Activated B cell treated with CpG ODN at 0.5 μM for 24 hours (primary cell): ENCODE data around the gene ZNF691. TPM values are rescaled to one million over a fixed set of nuclear protein-coding genes. Genes with fewer than 3 reads are reported as not detected.
"Not testable (repeated sequence)": the region's sequence is repeated elsewhere in the genome, so short reads cannot be mapped to it uniquely, and the experiment has no call there.

ENCODE experiments used
- ATAC-seq: fragments of 200-7000 bp; cut with Tn5 transposase; one replicate; pipeline ENCODE4 v1.10.0; 2021; ENCODE audit warnings: low read depth, mild to moderate bottlenecking, moderate library complexity
- CTCF ChIA-PET: fragments of 350-600 bp; sonication (Branson Sonifier 250); formaldehyde crosslinking; loops from one replicate; lab custom pipeline; 2021; ENCODE audit warnings: antibody characterized with exemption; lab: Charles Lee
- POLR2A ChIA-PET: fragments of 350-600 bp; sonication (Branson Sonifier 250); formaldehyde crosslinking; loops from one replicate; lab custom pipeline; 2021; ENCODE audit warnings: antibody characterized with exemption; lab: Charles Lee
- DNase-seq: peaks from one replicate; pipeline ENCODE4 v3.0.0; 2022
- H3K27ac Mint-ChIP-seq: one replicate; pipeline ENCODE4 v1.8.0; 2020; ENCODE audit warnings: mixed read lengths
- H3K27me3 Mint-ChIP-seq: one replicate; pipeline ENCODE4 v1.8.0; 2021; ENCODE audit warnings: mixed read lengths
- H3K36me3 Mint-ChIP-seq: one replicate; pipeline ENCODE4 v1.8.0; 2021; ENCODE audit warnings: low read depth, mixed read lengths
- H3K4me1 Mint-ChIP-seq: one replicate; pipeline ENCODE4 v1.8.0; 2021; ENCODE audit warnings: mixed read lengths
- H3K4me3 Mint-ChIP-seq: one replicate; pipeline ENCODE4 v1.8.0; 2020; ENCODE audit warnings: mild to moderate bottlenecking, mixed read lengths
- H3K9me3 Mint-ChIP-seq: one replicate; pipeline ENCODE4 v1.8.0; 2020; ENCODE audit warnings: mixed read lengths
- intact Hi-C: fragments of 100-400 bp; cut with micrococcal nuclease; formaldehyde crosslinking; loops from one replicate; pipeline ENCODE4 v1.15.1; 2024
- total RNA-seq: library from RNA; stranded (reverse); gene quantifications from 2 replicates; pipeline ENCODE4 v1.2.3, GENCODE V29; 2022
- TF ChIP-seq, protein P1 (sequence below): fragments of 200-600 bp; IDR thresholded peaks from one replicate; pipeline ENCODE4 v1.8.0; 2022; ENCODE audit warnings: antibody characterized with exemption, mild to moderate bottlenecking

The ZNF691 gene
- total RNA-seq, 1 donor from 2014 or later, result 16.1 TPM

DNA sequence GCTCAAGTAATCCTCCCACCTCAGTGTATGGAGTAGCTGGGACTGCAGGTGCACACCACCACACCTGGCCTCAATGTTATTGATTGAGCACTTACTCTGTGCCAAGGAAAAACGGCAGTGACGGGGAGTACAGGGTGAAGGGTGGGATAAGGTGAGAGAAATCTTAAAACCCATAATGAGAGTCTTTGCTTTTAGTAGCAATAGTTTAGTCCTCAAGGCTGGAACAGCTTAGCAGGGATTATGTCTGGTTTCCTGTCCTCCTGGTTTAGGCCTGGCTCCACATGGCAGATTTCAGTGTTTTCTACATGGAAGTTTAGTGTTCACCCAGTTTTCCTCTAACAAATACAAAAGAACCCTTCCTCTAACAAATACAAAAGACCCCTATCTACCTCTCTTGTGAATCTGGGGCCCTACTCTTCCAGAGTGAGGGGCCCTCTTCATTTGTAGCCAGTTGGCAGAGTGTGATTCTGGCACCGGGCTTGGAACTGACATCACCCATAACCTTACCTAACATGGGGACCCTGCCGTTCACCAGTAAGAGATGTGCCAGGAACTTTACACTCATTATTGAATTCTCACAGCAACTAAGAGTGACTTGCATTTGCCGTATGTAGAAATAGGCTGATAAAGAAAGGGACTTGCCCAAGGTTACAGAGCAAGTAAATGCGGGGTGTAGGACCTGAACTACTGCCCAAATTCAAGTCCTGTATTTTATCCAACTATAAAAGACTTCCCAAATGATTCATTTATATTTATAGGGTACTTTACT lies 6.9 kb downstream of the ZNF691 start:
- H3K4me1 Mint-ChIP-seq, result peaks cover 43% of the 10 kb centered on the region
- H3K9me3 Mint-ChIP-seq, result no peaks in the 10 kb centered on the region
- DNase-seq, result no peak
- no peak for ATAC-seq
- H3K27ac Mint-ChIP-seq, result peak overlapping the region; percentile 64
- peaks cover 27% of the 10 kb centered on the region for H3K36me3 Mint-ChIP-seq
- ChIA-PET POLR2A (no interaction called here), CTCF (no interaction called here)
- no peak overlapping the region for H3K4me3 Mint-ChIP-seq
- intact Hi-C loops, result no loop called here
- TF ChIP-seq, protein P1, sequence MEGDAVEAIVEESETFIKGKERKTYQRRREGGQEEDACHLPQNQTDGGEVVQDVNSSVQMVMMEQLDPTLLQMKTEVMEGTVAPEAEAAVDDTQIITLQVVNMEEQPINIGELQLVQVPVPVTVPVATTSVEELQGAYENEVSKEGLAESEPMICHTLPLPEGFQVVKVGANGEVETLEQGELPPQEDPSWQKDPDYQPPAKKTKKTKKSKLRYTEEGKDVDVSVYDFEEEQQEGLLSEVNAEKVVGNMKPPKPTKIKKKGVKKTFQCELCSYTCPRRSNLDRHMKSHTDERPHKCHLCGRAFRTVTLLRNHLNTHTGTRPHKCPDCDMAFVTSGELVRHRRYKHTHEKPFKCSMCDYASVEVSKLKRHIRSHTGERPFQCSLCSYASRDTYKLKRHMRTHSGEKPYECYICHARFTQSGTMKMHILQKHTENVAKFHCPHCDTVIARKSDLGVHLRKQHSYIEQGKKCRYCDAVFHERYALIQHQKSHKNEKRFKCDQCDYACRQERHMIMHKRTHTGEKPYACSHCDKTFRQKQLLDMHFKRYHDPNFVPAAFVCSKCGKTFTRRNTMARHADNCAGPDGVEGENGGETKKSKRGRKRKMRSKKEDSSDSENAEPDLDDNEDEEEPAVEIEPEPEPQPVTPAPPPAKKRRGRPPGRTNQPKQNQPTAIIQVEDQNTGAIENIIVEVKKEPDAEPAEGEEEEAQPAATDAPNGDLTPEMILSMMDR, result no peak
- no peaks in the 10 kb centered on the region for H3K27me3 Mint-ChIP-seq

DNA sequence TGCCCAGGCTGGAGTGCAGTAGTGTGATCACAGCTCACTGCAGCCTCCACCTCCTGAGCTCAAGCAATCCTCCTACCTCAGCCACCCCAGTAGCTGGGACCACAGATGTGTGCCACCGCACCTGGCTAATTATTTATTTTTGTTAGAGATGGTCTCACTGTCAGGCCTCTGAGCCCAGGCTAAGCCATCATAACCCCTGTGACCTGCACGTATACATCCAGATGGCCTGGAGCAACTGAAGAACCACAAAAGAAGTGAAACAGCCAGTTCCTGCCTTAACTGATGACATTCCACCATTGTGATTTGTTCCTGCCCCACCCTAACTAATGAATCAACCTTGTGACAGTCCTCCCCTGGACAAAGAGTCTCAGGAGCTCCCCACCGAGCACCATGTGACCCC lies 10.1 kb downstream of the ZNF691 start:
- CTCF ChIA-PET, result interaction anchor here (0.6 to 0.9 kb wide), 2 partner anchors 10 to 12 kb away, joined by 3 read pairs; partner anchors contain the start of gene ZNF691
- DNase-seq, H3K36me3 Mint-ChIP-seq, H3K27ac Mint-ChIP-seq, H3K9me3 Mint-ChIP-seq, intact Hi-C loops, POLR2A ChIA-PET, ATAC-seq, H3K4me3 Mint-ChIP-seq: not testable (repeated sequence)
- H3K4me1 Mint-ChIP-seq, result peaks cover 22% of the 10 kb centered on the region
- H3K27me3 Mint-ChIP-seq, result peaks cover 16% of the 10 kb centered on the region

DNA sequence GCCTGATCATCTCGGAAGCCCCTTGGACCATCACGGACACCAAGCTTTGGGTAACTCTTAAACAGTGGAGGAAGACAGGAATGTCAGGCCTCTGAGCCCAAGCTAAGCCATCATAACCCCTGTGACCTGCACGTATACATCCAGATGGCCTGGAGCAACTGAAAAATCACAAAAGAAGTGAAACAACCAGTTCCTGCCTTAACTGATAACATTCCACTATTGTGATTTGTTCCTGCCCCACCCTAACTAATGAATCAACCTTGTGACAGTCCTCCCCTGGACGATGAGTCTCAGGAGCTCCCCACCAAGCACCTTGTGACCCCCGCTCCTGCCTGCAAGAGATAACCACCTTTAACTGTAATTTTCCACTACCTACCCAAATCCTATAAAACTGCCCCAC lies 13.0 kb downstream of the ZNF691 start:
- ATAC-seq, CTCF ChIA-PET, H3K27ac Mint-ChIP-seq, H3K4me1 Mint-ChIP-seq, H3K9me3 Mint-ChIP-seq, H3K36me3 Mint-ChIP-seq, DNase-seq, POLR2A ChIA-PET, H3K4me3 Mint-ChIP-seq, intact Hi-C loops: not testable (repeated sequence)
- peaks cover 24% of the 10 kb centered on the region for H3K27me3 Mint-ChIP-seq

DNA sequence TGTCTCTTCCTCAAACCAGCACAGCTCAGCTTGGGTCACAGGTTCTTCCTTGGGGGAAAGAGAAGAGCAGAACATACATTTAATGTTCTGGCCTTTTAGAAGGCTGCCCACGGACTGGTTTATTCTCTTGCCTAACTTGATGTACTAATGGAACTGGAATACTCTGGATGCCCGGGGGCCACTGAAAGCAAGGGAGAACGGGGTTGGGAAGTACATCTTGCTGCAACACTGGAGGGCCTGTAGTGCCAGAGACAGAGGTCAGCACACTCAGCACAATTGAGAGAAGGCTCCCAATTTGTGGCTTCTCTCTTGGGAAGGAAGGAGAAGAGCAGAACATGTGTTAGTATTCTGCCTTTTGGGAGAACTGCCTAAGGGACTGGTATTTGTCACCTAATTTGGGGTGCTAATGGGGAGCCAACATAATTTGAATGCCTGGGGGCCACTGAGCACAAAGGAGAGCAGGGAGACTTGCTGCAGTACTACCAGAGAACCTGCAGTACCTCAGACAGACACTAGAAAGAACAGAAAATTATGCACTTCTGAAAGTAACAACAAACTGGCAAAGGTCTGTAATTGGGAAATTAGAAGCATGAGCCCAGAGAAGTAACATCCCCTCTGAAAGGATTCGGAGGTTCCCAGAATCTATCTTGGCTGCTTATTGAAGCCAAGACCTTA lies 14.1 kb downstream of the ZNF691 start:
- Mint-ChIP-seq H3K4me3 (no peak overlapping the region), H3K36me3 (no peaks in the 10 kb centered on the region), H3K27me3 (peaks cover 24% of the 10 kb centered on the region), H3K4me1 (no peaks in the 10 kb centered on the region), H3K27ac (no peak overlapping the region), H3K9me3 (peaks cover 6% of the 10 kb centered on the region)
- POLR2A ChIA-PET, result no interaction called here
- ATAC-seq (no peak), DNase-seq (no peak)
- intact Hi-C loops, result no loop called here
- TF ChIP-seq, protein P1, result no peak
- CTCF ChIA-PET, result no interaction called here

DNA sequence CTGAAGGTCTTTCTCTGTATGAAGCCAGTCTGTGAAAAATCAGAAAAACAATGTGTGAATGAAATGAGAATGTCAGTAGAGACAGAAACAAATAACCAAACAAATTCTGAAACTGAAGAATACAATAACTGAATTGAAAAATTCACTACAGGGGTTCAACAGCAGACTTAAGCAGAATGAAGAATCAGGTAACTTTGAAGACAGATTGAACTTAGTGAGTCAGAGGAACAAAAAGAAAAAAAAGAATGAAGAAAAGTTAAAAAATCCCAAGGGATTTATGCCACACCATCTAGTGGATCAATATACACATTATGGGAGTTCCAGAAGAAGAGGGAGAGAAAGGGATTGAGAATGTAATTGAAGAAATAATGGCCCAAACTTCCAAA lies 14.6 kb downstream of the ZNF691 start:
- peaks cover 24% of the 10 kb centered on the region for H3K27me3 Mint-ChIP-seq
- TF ChIP-seq, protein P1, result no peak

DNA sequence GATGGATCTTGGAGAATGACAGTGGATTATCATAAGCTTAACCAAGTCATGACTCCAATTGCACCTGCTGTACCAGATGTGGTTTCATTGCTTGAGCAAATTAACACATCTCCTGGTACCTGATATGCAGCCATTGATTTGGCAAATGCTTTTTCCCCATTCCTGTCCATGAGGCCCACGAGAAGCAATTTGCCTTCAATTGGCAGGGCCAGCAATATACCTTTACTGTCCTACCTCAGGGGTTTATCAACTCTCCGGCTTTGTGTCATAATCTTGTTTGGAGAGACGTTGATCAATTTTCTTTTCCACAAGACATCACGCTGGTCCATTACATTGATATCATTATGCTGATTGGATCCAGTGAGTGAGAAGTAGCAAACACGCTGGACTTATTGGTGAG lies 20.1 kb downstream of the ZNF691 start:
- intact Hi-C loops, result no loop called here
- TF ChIP-seq, protein P1, result no peak
- Mint-ChIP-seq H3K4me1 (no peaks in the 10 kb centered on the region), H3K27ac (no peak overlapping the region), H3K9me3 (no peaks in the 10 kb centered on the region), H3K36me3 (no peaks in the 10 kb centered on the region), H3K4me3 (no peak overlapping the region), H3K27me3 (peaks cover 14% of the 10 kb centered on the region)
- DNase-seq (no peak), ATAC-seq (no peak)
- ChIA-PET CTCF (no interaction called here), POLR2A (no interaction called here)

More for the DNA sequence above, 14.6 kb downstream of the ZNF691 start:
- Mint-ChIP-seq H3K4me1 (no peaks in the 10 kb centered on the region), H3K36me3 (no peaks in the 10 kb centered on the region), H3K27ac (no peak overlapping the region), H3K4me3 (no peak overlapping the region), H3K9me3 (peaks cover 6% of the 10 kb centered on the region)
- DNase-seq (no peak), ATAC-seq (no peak)
- POLR2A ChIA-PET, result no interaction called here
- CTCF ChIA-PET, result no interaction called here
- intact Hi-C loops, result no loop called here

DNA sequence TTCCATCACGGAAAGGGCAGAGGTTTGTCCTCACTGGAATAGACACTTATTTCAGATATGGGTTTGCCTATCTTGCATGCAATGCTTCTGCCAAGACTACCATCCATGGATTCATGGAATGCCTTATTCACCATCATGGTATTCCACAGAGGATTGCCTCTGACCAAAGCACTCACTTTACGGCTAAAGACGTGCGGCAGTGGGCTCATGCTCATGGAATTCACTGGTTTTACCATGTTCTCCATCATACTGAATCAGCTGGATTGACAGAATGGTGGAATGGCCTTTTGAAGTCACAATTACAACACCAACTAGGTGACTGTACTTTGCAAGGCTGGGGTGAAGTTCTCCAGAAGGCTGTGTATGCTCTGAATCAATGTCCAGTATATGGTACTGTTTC lies 22.1 kb downstream of the ZNF691 start:
- ATAC-seq, H3K4me3 Mint-ChIP-seq, H3K27me3 Mint-ChIP-seq, CTCF ChIA-PET, H3K27ac Mint-ChIP-seq, H3K36me3 Mint-ChIP-seq, POLR2A ChIA-PET, H3K4me1 Mint-ChIP-seq, H3K9me3 Mint-ChIP-seq, intact Hi-C loops, DNase-seq: not testable (repeated sequence)

DNA sequence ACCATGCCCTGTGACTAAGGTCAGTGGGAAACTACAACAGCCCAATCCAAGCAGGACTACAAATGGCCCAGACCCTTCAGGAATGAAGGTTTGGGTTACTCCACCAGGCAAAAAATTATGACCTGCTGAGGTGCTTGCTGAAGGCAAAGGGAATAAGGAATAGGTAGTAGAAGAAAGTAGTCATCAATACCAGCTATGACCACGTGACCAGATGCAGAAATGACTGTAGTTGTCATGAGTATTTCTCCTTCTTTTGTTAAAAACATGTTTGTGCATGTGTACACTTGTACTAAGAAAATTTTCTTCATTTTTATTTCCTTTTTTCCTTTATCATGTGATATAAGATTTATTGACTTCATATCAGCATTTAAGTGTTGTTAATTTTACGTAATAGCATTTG lies 22.8 kb downstream of the ZNF691 start:
- intact Hi-C loops, DNase-seq, POLR2A ChIA-PET, H3K36me3 Mint-ChIP-seq, H3K27ac Mint-ChIP-seq, CTCF ChIA-PET, H3K4me1 Mint-ChIP-seq, H3K9me3 Mint-ChIP-seq, H3K4me3 Mint-ChIP-seq, ATAC-seq, H3K27me3 Mint-ChIP-seq: not testable (repeated sequence)
